ENCODE measurements around the gene LIX1L. TPM values are rescaled to one million over a fixed set of nuclear protein-coding genes. Genes with fewer than 3 reads are reported as not detected.

Gene LIX1L
- polyA plus RNA-seq, 2 of the 4 experiments (the other 2 are of a cell fraction), result 10.5 to 35.8 TPM

- CTCF ChIA-PET, result interaction anchor here (0.6 to 24.2 kb wide), 11 partner anchors 12 to 146 kb away, joined by 4 to 566 read pairs (median 23); partner anchors contain the start of genes ANKRD34A, HJV, NUDT17 and PIAS3
- peaks cover 10% of the 10 kb centered on the region; the same call in 2 of the 3 replicates for H3K4me1 ChIP-seq
- no peak for ATAC-seq
- peak overlapping the region in 1 of 2 experiments; percentile 11; a peak in 2 of 6 replicates for H3K27ac ChIP-seq
- no peak overlapping the region for H3K4me3 ChIP-seq
- TF ChIP-seq HDAC2 (IDR thresholded peaks at IDR 0.05) (no peak), ZC3H11A (IDR thresholded peaks at IDR 0.05) (no peak), ZSCAN20 (CRISPR knock-in tag; IDR thresholded peaks at IDR 0.05) (no peak), POLR2AphosphoS2 (conservative IDR thresholded peaks at IDR 0.05; ENCODE audit: low read length) (no peak)
- 75% methylated on average over 7 of the region's 7 CpGs for WGBS (ENCODE audit: missing lambda C conversion rate)
- H3K9me3 ChIP-seq, result no peaks in the 10 kb centered on the region
- POLR2A ChIA-PET, result interaction anchor here (0.6 to 0.9 kb wide), 2 partner anchors 16 to 22 kb away, joined by 3 to 4 read pairs; partner anchors contain the start of gene LIX1L
- no peak for DNase-seq (ENCODE audit: low read depth in 1 of 2, low spot score in 1 of 2)
- 0 out of 3 replicates have a peak overlapping the region, but pooled peaks have one; percentile 4 for H3K4me2 ChIP-seq
- no peak for FAIRE-seq
Observed at GRCh38 chr1:145979746-145980456, 22.1 kb upstream of the LIX1L start.

GRCh38 chr1:145978854-145979745 lies 21.3 kb upstream of the LIX1L start:
- no peak overlapping the region for H3K4me3 ChIP-seq
- ATAC-seq, result peak; percentile 58 to 75; a peak in 5 of 6 replicates
- peak overlapping the region; percentile 32; the same call in 2 of the 3 replicates for H3K4me2 ChIP-seq
- peak in 1 of 2 experiments; percentile 82 for DNase-seq (ENCODE audit: low read depth in 1 of 2, low spot score in 1 of 2)
- WGBS (ENCODE audit: missing lambda C conversion rate), result 49% methylated on average over 9 of the region's 9 CpGs
- peaks cover 10% of the 10 kb centered on the region; the same call in 2 of the 3 replicates for H3K4me1 ChIP-seq
- ChIA-PET CTCF (interaction anchor here (1.5 to 24.2 kb wide), 11 partner anchors 13 to 133 kb away, joined by 4 to 566 read pairs (median 23); partner anchors contain the start of genes ANKRD34A, HJV, LIX1L and NUDT17), POLR2A (interaction anchor here (0.6 to 1.6 kb wide), 3 partner anchors 15 to 52 kb away, joined by 3 to 4 read pairs (median 4); partner anchors contain the start of genes LIX1L and RBM8A)
- peak overlapping the region; percentile 25 to 33; a peak in 4 of 6 replicates for H3K27ac ChIP-seq
- no peaks in the 10 kb centered on the region for H3K9me3 ChIP-seq
- no peak for TF ChIP-seq RARB (CRISPR knock-in tag; IDR thresholded peaks at IDR 0.05)
- TF ChIP-seq SREBF2 (IDR thresholded peaks at IDR 0.05), result no peak
- TF ChIP-seq POLR2A (IDR thresholded peaks at IDR 0.05; ENCODE audit: low read length), result no peak
- no peak for TF ChIP-seq ELK1 (IDR thresholded peaks at IDR 0.05; ENCODE audit: low read depth, low read length)
- TF ChIP-seq REST (IDR thresholded peaks at IDR 0.05), result no peak
- FAIRE-seq, result no peak

- peaks cover 10% of the 10 kb centered on the region; the same call in 2 of the 3 replicates for H3K4me1 ChIP-seq
- ATAC-seq, result no peak
- POLR2A ChIA-PET, result interaction anchor here (1.6 kb wide), 1 partner anchor 51 kb away, joined by 4 read pairs; the partner anchor contains the start of gene RBM8A
- CTCF ChIA-PET, result interaction anchor here (1.5 to 24.2 kb wide), 16 partner anchors 13 to 132 kb away, joined by 4 to 566 read pairs (median 13); partner anchors contain the start of genes ANKRD34A, HJV, LIX1L and NUDT17
- no peak overlapping the region for H3K4me2 ChIP-seq
- no peak for DNase-seq (ENCODE audit: low read depth in 1 of 2, low spot score in 1 of 2)
- peak overlapping the region; percentile 25 to 33; a peak in 3 of 6 replicates for H3K27ac ChIP-seq
- no peak overlapping the region for H3K4me3 ChIP-seq
- H3K9me3 ChIP-seq, result no peaks in the 10 kb centered on the region
- no peak for FAIRE-seq
- TF ChIP-seq ATOH8 (CRISPR knock-in tag; IDR thresholded peaks at IDR 0.05; ENCODE audit: low read depth) (no peak), ZSCAN20 (CRISPR knock-in tag; IDR thresholded peaks at IDR 0.05) (no peak), TFCP2L1 (CRISPR knock-in tag; IDR thresholded peaks at IDR 0.05) (no peak), EP300 (IDR thresholded peaks at IDR 0.05) (no peak), HMGXB4 (CRISPR knock-in tag; IDR thresholded peaks at IDR 0.05; ENCODE audit: borderline replicate concordance) (no peak), MAZ (IDR thresholded peaks at IDR 0.05; ENCODE audit: borderline replicate concordance, low read depth, low read length) (no peak), TP53 (CRISPR knock-in tag; IDR thresholded peaks at IDR 0.05) (no peak), KDM1A (IDR thresholded peaks at IDR 0.05; ENCODE audit: low read depth) (no peak), CBX2 (IDR thresholded peaks at IDR 0.05; ENCODE audit: borderline replicate concordance, low read depth) (no peak), RNF2 (IDR thresholded peaks at IDR 0.05; ENCODE audit: borderline replicate concordance, low read depth) (no peak), MAFK (IDR thresholded peaks at IDR 0.05; ENCODE audit: partially characterized antibody) (no peak), FOXS1 (CRISPR knock-in tag; IDR thresholded peaks at IDR 0.05) (no peak), PBX3 (IDR thresholded peaks at IDR 0.05) (no peak)
Observed at GRCh38 chr1:145978471-145978853, 20.6 kb upstream of the LIX1L start.

Measured in A549 (cell line).